ENCODE data around the gene XDH.

DNA sequence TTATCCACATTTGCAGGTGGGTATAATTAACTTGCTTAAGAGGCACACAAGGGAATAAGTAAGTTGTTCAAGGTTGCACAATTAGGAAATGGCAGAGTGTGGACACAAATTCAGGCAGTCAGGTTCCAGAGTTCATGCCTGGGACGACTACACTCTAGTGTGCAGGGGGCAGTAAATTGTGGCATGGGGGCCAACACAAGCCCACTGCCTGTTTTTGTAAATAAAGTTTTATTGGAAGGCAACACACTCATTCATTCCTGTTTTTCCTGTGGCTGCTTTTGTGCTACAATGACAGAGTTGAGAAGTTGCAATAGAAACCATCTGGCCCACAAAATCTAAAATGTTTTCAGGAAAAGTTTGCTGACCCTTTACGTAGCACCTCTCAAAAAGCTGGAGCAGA, 41.4 kb downstream of the XDH start:
- TF ChIP-seq, protein P1, sequence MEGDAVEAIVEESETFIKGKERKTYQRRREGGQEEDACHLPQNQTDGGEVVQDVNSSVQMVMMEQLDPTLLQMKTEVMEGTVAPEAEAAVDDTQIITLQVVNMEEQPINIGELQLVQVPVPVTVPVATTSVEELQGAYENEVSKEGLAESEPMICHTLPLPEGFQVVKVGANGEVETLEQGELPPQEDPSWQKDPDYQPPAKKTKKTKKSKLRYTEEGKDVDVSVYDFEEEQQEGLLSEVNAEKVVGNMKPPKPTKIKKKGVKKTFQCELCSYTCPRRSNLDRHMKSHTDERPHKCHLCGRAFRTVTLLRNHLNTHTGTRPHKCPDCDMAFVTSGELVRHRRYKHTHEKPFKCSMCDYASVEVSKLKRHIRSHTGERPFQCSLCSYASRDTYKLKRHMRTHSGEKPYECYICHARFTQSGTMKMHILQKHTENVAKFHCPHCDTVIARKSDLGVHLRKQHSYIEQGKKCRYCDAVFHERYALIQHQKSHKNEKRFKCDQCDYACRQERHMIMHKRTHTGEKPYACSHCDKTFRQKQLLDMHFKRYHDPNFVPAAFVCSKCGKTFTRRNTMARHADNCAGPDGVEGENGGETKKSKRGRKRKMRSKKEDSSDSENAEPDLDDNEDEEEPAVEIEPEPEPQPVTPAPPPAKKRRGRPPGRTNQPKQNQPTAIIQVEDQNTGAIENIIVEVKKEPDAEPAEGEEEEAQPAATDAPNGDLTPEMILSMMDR (IDR thresholded peaks at IDR 0.05): no peak
- no peak for TF ChIP-seq POLR2A (IDR thresholded peaks at IDR 0.05)
- TF ChIP-seq EP300 (IDR thresholded peaks at IDR 0.05): no peak
- no peak for TF ChIP-seq POLR2AphosphoS5 (IDR thresholded peaks at IDR 0.05)

Data from suprapubic skin (tissue), 4 donors.